Progenitor cell of endocrine pancreas (in vitro differentiated cells): ENCODE results near the gene IGFBP1. TPM values are rescaled to one million over a fixed set of nuclear protein-coding genes. Genes with fewer than 3 reads are reported as not detected.

Experiments
- DNase-seq: peaks from one replicate; pipeline ENCODE4 v3.0.0; 2021; ENCODE audit warnings: low spot score; ENCODE audit not compliant: unreplicated experiment
- H3K27ac Mint-ChIP-seq: 2 replicates; pipeline ENCODE4 v1.8.0; 2021; ENCODE audit warnings: mild to moderate bottlenecking, moderate library complexity, mixed read lengths
- H3K27me3 Mint-ChIP-seq: 2 replicates; pipeline ENCODE4 v1.8.0; 2021; ENCODE audit warnings: mixed read lengths
- H3K36me3 Mint-ChIP-seq: 2 replicates; pipeline ENCODE4 v1.8.0; 2022; ENCODE audit warnings: mixed read lengths; ENCODE audit not compliant: insufficient read depth
- H3K4me1 Mint-ChIP-seq: 2 replicates; pipeline ENCODE4 v1.8.0; 2021; ENCODE audit warnings: low read depth, mixed read lengths
- H3K4me3 Mint-ChIP-seq: 2 replicates; pipeline ENCODE4 v1.8.0; 2021; ENCODE audit warnings: low read depth, mild to moderate bottlenecking, moderate library complexity, mixed read lengths
- H3K9me3 Mint-ChIP-seq: 2 replicates; pipeline ENCODE4 v1.8.0; 2021; ENCODE audit warnings: low read depth, mixed read lengths
- total RNA-seq: library from RNA; stranded (reverse); gene quantifications from 2 replicates; pipeline ENCODE4 v1.2.1, GENCODE V29; 2021
- TF ChIP-seq, protein P1 (sequence below): fragments of 200-600 bp; sonication (generic); IDR thresholded peaks from one replicate; pipeline ENCODE4 v1.5.0; 2021; ENCODE audit warnings: antibody characterized with exemption, mild to moderate bottlenecking; ENCODE audit not compliant: unreplicated experiment

The IGFBP1 gene
- total RNA-seq, 1 donor from 2014 or later, result 0.24 TPM

GRCh38 chr7:45940939-45941338 lies 52.7 kb downstream of the IGFBP1 start:
- no peaks in the 10 kb centered on the region for H3K36me3 Mint-ChIP-seq

More at GRCh38 chr7:45940939-45941338, 52.7 kb downstream of the IGFBP1 start:
- TF ChIP-seq, protein P1, sequence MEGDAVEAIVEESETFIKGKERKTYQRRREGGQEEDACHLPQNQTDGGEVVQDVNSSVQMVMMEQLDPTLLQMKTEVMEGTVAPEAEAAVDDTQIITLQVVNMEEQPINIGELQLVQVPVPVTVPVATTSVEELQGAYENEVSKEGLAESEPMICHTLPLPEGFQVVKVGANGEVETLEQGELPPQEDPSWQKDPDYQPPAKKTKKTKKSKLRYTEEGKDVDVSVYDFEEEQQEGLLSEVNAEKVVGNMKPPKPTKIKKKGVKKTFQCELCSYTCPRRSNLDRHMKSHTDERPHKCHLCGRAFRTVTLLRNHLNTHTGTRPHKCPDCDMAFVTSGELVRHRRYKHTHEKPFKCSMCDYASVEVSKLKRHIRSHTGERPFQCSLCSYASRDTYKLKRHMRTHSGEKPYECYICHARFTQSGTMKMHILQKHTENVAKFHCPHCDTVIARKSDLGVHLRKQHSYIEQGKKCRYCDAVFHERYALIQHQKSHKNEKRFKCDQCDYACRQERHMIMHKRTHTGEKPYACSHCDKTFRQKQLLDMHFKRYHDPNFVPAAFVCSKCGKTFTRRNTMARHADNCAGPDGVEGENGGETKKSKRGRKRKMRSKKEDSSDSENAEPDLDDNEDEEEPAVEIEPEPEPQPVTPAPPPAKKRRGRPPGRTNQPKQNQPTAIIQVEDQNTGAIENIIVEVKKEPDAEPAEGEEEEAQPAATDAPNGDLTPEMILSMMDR, result no peak
- Mint-ChIP-seq H3K9me3 (peaks cover 3% of the 10 kb centered on the region), H3K4me1 (peaks cover 5% of the 10 kb centered on the region), H3K27ac (no peak overlapping the region), H3K4me3 (no peak overlapping the region), H3K27me3 (peaks cover 7% of the 10 kb centered on the region)
- no peak for DNase-seq

Other genes starting within 250 kb of the IGFBP1 start
- gene CCDC201, start 15.4 kb upstream of the IGFBP1 start, total RNA-seq, result not detected in 2 replicates
- gene IGFBP3, start 32.8 kb downstream of the IGFBP1 start, total RNA-seq, result 8.6 and 10.3 TPM in 2 replicates